Transverse colon (tissue), 4 donors: ENCODE results near the gene ISCA1. TPM values are rescaled to one million over a fixed set of nuclear protein-coding genes. Genes with fewer than 3 reads are reported as not detected.

Experiments
- DNase-seq: peaks from one replicate; pipeline ENCODE4 v3.0.0-alpha.2; 2019
- H3K27ac ChIP-seq, 4 donors: fragments of 200-600 bp; sonication (generic); 2 replicates each; pipeline ENCODE4 v1.5.1; 2016 to 2018; ENCODE audit warnings: inconsistent platforms in 4 of 4
- H3K27me3 ChIP-seq: fragments of 200-600 bp; sonication (generic); 2 replicates; pipeline ENCODE4 v1.5.1; 2017; ENCODE audit warnings: inconsistent platforms
- H3K36me3 ChIP-seq, 4 donors: fragments of 200-600 bp; sonication (generic); 2 replicates each; pipeline ENCODE4 v1.5.1; 2017 to 2019; ENCODE audit warnings: inconsistent platforms in 4 of 4
- H3K4me1 ChIP-seq, 4 donors: fragments of 200-600 bp; sonication (generic); 2 replicates each; pipeline ENCODE4 v1.5.1; 2017 to 2020; ENCODE audit warnings: inconsistent platforms in 4 of 4
- H3K4me3 ChIP-seq, 4 donors: fragments of 200-600 bp; sonication (generic); 1 replicate in 1 of 4; 2 replicates in 3 of 4; pipeline versions ENCODE4 v1.5.1 to v1.6.1; 2017 to 2019; ENCODE audit warnings: inconsistent platforms in 4 of 4
- H3K9me3 ChIP-seq, 2 donors: fragments of 200-600 bp; sonication (generic); 2 replicates each; pipeline ENCODE4 v1.5.1; 2017 to 2019; ENCODE audit warnings: inconsistent platforms in 2 of 2
- CTCF ChIP-seq, 5 experiments: fragments of 200-600 bp in 3 of 5; fragments of 450-650 bp in 2 of 5; sonication (generic) in 3 of 5; IDR thresholded peaks; 1 replicate in 2 of 5; 2 replicates in 3 of 5; pipeline ENCODE4 v1.5.1; 2016 to 2017; ENCODE audit warnings: antibody characterized with exemption in 5 of 5, inconsistent platforms in 3 of 5, mild to moderate bottlenecking in 2 of 5, moderate library complexity in 1 of 5
- EP300 ChIP-seq: sonication (generic); formaldehyde crosslinking; IDR thresholded peaks from one replicate; pipeline ENCODE4 v1.6.1; 2017; ENCODE audit warnings: antibody characterized with exemption, low read depth
- POLR2A ChIP-seq: fragments of 450-650 bp; IDR thresholded peaks from one replicate; pipeline ENCODE4 v1.6.1; 2016; ENCODE audit warnings: antibody characterized with exemption, mild to moderate bottlenecking, moderate library complexity
- POLR2AphosphoS5 ChIP-seq, 3 donors: sonication (generic); formaldehyde crosslinking; IDR thresholded peaks; one replicate each; pipeline ENCODE4 v1.6.1; 2016; ENCODE audit warnings: antibody characterized with exemption in 3 of 3
- WGBS, 2 donors: methylation state at CpG; one replicate each; pipeline ENCODE4 v1.1.5; 2018; ENCODE audit warnings: low coverage in 1 of 2; 5-methylcytosine and 5-hydroxymethylcytosine counted together
- in situ Hi-C, 4 donors: fragments of 200-750 bp; cut with MboI; loops; one replicate each; pipeline versions ENCODE4 v1.15.0 to v1.15.1; 2017; ENCODE audit warnings: low sequenced_read_pairs in 3 of 4, low pct_ligation_motif_present in 1 of 4, low pct_unique_long_range_greater_than_20kb in 1 of 4
- intact Hi-C: fragments of 100-400 bp; cut with DNase I; formaldehyde crosslinking; loops from one replicate; pipeline ENCODE4 v1.15.1; 2023; ENCODE audit warnings: low total_unique reads
- total RNA-seq, 4 donors: library from RNA; depleted of rRNA; stranded (reverse); fragments of >200 nt; gene quantifications; one replicate each; pipeline ENCODE4 v1.1.0, GENCODE V29; 2016

ISCA1 gene
- total RNA-seq, 4 donors from 2014 or later, result 2.2 to 38.4 (median 29.4) TPM

- TF ChIP-seq CTCF (IDR thresholded peaks at IDR 0.05) (no peak), POLR2A (no peak), POLR2AphosphoS5 (IDR thresholded peaks at IDR 0.05) (no peak), EP300 (no peak)
- Histone ChIP-seq H3K27me3 (no peaks in the 10 kb centered on the region), H3K4me1 (no peaks in the 10 kb centered on the region), H3K4me3 (no peak overlapping the region), H3K27ac (no peak overlapping the region), H3K36me3 (peaks cover 0 to 88% (median 40%) of the 10 kb centered on the region in 4 donors), H3K9me3 (no peaks in the 10 kb centered on the region)
- intact Hi-C loops (no loop called here), in situ Hi-C loops (loop anchor here in 1 of 4 donors (25.0 kb wide), 1 partner anchor 313 kb away; no protein-coding TSS in a partner anchor)
- no peak for DNase-seq
- 82 to 90% methylated on average over 1 of the region's 1 CpG for WGBS, 2 donors
Observed at GRCh38 chr9:86324901-86325300, 42.6 kb upstream of the ISCA1 start.

DNA sequence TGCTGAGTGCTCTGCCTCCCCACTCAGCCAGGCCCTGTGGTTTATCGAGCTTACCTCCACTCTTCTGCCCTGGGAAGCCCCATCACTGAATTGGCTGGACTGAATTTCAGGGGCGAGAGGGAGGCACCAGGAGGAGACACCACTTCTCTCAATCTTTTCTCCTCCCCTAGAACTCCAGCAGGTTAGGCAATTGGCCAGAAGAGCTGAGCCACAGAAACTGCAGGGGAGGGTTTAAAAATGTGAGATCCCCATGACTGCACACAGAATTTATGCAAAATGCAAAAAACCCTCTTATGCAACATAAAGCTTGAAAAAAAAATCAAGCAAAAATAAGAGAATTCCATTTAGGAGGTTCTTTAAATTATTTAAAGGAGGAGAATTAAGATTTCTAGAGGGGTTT is 42.0 kb upstream of the ISCA1 start:
- H3K27me3 ChIP-seq, result no peaks in the 10 kb centered on the region
- no peak overlapping the region for H3K4me3 ChIP-seq
- no peaks in the 10 kb centered on the region for H3K4me1 ChIP-seq
- 70 to 80% methylated on average over 1 to 2 of the region's 2 CpGs for WGBS, 2 donors
- no peak for TF ChIP-seq POLR2A
- no peak for TF ChIP-seq CTCF (IDR thresholded peaks at IDR 0.05)
- intact Hi-C loops (no loop called here), in situ Hi-C loops (loop anchor here in 1 of 4 donors (25.0 kb wide), 1 partner anchor 312 kb away; no protein-coding TSS in a partner anchor)
- no peak overlapping the region for H3K27ac ChIP-seq
- H3K9me3 ChIP-seq, result no peaks in the 10 kb centered on the region
- peaks cover 0 to 94% (median 43%) of the 10 kb centered on the region in 4 donors for H3K36me3 ChIP-seq
- no peak for DNase-seq

- Histone ChIP-seq H3K27ac (no peak overlapping the region), H3K4me1 (no peaks in the 10 kb centered on the region), H3K27me3 (no peaks in the 10 kb centered on the region), H3K4me3 (no peak overlapping the region), H3K9me3 (no peaks in the 10 kb centered on the region), H3K36me3 (peaks cover 0 to 96% (median 44%) of the 10 kb centered on the region in 4 donors)
- in situ Hi-C loops, result loop anchor here in 1 of 4 donors (25.0 kb wide), 1 partner anchor 311 kb away; no protein-coding TSS in a partner anchor
- DNase-seq, result no peak
- intact Hi-C loops, result no loop called here
- WGBS, 2 donors, result 45 to 78% methylated on average over 2 to 8 of the region's 8 CpGs
- TF ChIP-seq CTCF (IDR thresholded peaks at IDR 0.05) (no peak), EP300 (no peak), POLR2AphosphoS5 (IDR thresholded peaks at IDR 0.05) (no peak), POLR2A (no peak)
Observed at GRCh38 chr9:86322973-86323644, 40.8 kb upstream of the ISCA1 start.

DNA sequence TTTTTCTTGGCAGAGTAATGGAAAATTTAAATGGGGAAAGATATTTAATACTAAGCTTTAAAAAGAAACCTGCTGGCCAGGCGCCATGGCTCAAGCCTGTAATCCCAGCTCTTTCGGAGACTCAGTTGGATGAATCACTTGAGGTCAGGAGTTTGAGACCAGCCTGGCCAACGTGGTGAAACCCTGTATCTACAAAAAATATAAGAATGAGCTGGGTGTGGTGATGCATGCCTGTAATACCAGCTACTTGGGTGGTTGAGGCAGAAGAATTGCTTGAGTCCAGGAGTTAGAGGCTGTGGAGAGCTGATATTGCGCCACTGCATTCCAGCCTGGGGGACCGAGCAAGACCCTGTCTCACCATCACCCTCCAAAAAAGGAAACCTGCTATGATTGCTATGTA is 39.0 kb upstream of the ISCA1 start:
- TF ChIP-seq CTCF (IDR thresholded peaks at IDR 0.05) (no peak), POLR2A (no peak), EP300 (no peak), POLR2AphosphoS5 (IDR thresholded peaks at IDR 0.05) (no peak)
- intact Hi-C loops (no loop called here), in situ Hi-C loops (loop anchor here in 1 of 4 donors (25.0 kb wide), 1 partner anchor 309 kb away; no protein-coding TSS in a partner anchor)
- 81 to 83% methylated on average over 4 to 5 of the region's 5 CpGs for WGBS, 2 donors
- DNase-seq, result no peak
- Histone ChIP-seq H3K27me3 (no peaks in the 10 kb centered on the region), H3K4me1 (no peaks in the 10 kb centered on the region), H3K4me3 (no peak overlapping the region), H3K27ac (no peak overlapping the region), H3K36me3 (peaks cover 0 to 98% (median 48%) of the 10 kb centered on the region in 4 donors), H3K9me3 (no peaks in the 10 kb centered on the region)
